Measurements from ENCODE around the gene RIOK3.
"Not testable (repeated sequence)": the region's sequence is repeated elsewhere in the genome, so short reads cannot be mapped to it uniquely, and the experiment has no call there.

Gene RIOK3, protein sequence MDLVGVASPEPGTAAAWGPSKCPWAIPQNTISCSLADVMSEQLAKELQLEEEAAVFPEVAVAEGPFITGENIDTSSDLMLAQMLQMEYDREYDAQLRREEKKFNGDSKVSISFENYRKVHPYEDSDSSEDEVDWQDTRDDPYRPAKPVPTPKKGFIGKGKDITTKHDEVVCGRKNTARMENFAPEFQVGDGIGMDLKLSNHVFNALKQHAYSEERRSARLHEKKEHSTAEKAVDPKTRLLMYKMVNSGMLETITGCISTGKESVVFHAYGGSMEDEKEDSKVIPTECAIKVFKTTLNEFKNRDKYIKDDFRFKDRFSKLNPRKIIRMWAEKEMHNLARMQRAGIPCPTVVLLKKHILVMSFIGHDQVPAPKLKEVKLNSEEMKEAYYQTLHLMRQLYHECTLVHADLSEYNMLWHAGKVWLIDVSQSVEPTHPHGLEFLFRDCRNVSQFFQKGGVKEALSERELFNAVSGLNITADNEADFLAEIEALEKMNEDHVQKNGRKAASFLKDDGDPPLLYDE

DNA sequence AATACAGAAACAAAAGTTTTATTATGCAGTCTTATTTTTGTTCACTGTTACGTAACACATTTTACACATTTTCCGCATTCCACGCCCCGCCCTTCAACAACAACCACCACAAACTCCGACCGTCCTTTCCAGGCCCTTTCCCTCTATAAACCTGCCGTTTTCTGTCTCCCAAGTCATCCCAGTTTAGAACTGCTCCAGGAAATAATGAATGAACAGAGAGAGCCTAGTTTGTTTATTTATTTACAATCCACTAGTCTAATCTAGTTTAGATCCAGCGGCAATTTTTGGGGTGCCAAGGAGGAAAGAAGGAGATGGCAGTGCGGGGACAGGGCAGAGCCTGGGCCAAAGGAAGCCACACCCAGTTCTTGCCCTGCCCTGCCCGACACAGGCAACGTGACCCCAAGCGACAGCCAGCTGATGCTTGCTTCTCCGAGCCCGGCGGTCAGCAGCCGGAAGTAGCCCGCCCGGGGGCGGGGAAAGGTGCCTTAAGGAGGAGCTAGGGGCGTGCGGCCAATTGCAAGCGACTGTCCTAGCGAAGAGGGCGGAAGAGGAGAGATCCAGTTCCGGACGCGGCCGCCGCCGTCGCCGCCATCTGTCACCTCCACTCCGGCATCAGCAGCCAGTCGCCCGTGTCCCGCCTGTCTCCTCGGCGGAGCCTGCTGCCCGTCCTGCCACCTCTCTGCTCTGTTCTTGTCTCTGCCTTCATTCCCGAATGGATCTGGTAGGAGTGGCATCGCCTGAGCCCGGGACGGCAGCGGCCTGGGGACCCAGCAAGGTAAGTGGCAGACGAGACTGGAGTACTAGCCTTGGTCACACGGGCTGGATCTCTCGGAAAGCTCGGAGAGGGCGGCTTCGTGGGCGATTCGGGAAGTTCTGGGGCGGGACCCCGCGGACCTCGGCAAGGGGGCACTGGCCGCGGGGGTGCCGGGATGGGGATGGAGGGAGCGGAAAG lies at the start of gene RIOK3:
TSS of gene RIOK3 (plus strand) at position 560 of the 952 bp plus-strand sequence. CDS start at position 713, 153 bp downstream.
- peak; percentile 87 for DNase-seq

DNA sequence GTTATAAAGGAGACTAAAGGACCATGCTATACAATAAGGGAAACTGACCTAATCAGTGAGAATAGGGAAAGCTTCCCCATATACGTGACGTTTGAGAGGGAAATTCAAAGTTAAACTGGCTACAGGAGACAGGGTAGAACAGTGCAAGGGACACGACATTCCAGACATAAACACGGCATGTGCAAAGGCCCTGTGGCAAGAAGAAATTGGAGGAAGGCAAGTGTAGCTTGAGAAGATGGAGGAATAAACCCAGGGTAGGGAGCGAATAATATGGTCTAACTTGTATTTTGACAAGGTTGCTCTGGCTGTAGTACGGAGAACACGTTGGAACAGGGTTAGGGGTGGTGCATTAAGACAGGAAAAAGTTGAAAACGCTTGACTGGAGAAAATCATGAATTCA lies 49.8 kb upstream of the RIOK3 start:
- DNase-seq: no peak

DNA sequence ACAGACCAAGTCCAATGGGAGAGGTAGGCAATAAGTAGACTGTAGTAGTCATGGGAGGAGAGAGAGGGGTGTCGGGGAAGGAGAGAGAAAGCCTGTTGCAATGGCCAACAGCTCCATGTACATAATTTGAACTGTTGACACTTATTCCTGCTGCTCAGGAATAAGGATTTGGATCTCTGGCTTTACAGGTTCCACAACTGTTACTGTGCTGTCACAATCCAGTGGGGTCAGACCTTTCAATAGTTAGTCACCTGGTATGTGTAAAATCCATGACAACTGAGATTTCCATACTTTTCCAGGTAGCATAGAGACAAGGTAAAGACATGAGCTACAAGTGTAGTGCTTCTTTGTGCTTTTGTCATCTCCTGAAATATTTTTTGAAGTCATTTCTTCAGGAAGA lies 47.5 kb upstream of the RIOK3 start:
- no peak for DNase-seq

DNA sequence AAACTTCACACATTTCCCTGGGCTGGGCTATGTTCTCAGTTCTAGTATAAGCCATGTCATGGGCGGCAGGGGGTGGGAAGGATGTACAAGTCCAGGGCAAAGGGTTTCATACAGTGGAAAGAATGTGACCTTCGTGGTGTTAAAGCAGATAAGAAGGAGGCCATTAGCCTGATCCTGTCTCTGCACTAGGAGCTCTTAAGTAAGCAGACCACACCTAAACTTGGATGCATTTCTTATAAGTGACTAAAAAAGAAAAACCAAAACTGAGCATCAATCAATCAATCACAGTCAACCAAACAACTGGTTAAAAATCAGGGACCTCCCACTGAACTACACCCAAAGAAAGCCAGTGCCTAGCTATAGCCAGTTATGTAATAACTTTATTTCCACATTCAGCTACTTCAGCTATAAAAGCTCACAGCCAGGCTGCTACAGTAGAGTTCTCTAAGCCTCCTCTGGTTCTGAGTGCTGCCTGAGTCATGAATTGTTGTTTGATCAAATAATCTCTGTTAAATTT lies 46.8 kb upstream of the RIOK3 start:
- DNase-seq: no peak

DNA sequence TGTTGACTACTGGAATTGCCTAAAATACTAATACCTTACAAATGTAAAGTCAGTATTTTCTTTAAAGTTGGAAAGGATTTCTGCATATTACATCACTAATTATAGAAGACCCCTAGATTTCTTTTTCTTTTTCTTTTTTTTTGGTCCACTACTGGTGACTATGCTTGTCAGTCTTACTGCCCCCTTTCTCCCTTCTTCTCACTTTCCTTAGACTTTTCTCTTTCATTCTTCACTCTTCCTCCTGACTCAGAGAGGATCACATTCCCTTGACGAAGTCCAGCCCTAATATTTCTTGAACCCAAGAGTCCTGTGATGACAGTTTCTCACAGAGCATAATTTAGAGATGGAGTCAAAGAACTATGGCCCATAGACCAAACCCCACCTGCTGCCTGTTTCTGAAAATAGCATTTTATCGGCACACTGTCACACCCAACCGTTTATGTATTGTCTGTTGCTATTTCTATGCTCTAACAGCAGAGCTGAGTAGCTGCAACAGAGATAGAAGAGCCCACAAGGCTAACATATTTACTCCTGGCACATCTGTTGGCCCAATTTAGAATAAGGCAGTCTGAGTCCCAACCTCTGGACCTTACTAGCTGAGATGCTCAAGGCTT lies 40.6 kb upstream of the RIOK3 start:
- DNase-seq: no peak

DNA sequence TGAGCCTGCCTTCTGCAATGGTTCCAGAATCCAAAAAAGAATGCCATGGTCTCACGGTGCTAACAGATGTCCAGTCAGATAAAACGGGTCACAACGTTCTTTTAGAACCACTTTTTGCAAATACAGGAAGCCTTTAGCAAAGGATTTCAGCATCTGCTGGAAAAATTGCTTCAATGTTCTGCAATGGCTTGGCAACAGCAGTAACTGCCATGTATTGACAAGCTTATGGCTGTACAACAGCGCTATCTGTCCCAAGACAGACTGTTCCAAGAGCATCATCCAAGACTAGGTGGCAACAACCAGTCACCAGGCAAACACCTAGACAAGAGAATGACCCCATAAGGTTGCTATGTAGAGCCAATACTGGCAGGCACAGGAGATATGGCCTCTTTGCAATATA lies 37.6 kb upstream of the RIOK3 start:
- DNase-seq: no peak

DNA sequence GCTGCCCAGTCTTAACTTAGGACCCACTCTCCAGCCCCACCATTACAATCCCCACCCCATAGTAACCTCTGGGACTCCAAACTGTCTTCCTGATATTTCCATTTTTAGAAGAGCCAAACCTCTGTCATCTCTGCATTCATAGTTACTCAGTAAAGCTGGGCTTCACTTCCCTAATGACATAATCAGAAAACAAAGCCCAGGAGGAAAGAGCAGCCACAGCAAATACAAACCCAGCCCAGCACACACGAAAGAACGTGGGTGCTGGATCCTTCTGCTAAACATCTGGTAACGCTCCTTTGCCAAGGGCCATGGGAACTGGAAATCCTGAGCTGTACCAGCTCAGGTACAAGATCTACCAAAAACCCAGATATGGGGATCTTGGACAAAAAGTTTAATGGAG lies 36.8 kb upstream of the RIOK3 start:
- no peak for DNase-seq

DNA sequence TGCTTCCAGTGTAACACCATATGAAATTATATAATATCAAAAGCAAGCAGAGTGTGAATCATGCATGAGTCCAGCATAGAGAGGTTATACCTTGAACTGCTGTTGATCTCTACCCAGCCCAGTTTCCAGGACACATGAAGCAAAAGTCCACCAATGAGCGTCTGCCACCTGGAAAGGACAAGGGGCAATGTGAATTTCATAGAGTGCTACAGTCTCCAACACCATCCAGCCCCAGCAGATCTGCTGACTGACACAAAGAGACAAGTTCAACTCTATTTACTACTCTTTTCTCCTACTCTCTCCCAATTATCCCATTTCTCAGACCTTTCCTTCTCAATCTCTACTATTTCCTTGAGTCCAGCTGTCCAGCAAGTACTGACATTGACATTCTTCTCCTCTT lies 31.8 kb upstream of the RIOK3 start:
- no peak for DNase-seq

DNA sequence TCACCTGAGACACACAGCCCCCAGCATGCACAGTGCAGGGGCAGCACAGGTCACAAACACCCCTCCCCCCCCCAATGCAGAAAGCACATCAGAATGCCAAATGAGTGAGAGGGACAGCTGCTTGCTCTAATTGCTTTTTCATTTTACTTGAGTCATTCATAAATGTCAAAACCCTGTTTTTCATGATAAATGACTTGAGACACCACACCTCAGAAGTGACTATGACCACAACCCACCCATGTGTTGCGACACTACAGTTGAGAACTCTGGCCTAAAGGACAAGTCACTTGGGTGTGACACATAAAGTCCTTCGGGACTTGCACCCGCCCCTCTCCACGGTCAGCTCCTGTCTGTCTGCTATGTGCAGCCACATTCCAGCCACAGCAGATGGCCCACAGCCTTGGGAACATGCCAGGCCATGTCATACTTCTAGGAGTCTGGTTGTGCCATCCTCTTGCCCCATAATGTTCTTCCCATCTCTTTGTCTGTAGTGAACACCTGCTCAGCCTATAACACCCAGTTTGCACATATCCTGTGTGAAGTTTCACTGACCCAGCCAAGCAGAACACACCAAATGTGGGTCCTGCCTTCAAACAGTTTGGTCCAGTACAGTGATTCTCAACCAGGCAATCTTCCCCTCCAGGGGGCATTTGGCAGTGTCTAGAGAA lies 30.2 kb upstream of the RIOK3 start:
- no peak for DNase-seq

DNA sequence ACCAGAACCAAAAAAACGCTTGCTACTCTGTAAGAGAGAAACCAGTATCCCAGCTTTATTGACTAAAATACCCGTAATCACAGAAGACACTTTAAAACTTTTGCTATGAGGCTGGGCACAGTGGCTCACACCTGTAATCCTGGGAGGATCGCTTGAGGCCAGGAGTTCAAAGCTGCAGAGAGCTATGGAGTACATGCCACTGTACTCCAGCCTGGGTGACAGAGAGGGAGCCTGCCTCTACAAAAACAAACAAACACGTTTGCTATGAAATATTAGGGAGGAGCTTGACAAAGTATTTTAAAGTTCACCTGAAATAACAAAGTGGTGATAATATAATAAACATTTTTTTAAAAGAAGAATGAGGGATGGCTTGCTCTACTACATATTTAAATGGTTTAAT lies 28.5 kb upstream of the RIOK3 start:
- DNase-seq: no peak

DNA sequence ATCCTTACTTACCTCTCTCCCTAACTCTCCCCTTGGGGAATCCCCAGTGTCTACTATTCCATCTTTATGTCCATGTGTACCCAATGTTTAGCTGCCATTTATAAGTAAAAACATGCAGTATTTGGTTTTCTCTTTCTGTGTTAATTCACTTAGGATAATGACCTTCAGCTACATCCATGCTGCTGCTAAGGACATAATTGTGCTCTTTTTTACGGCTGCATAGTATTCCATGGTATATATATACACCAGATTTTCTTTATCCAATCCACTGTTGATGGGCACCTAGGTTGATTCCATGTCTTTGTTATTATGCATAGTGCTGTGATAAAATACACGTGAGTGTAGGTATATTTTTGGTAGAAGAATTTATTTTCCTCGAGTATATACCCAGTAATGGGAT lies 24.3 kb upstream of the RIOK3 start:
- DNase-seq: no peak

DNA sequence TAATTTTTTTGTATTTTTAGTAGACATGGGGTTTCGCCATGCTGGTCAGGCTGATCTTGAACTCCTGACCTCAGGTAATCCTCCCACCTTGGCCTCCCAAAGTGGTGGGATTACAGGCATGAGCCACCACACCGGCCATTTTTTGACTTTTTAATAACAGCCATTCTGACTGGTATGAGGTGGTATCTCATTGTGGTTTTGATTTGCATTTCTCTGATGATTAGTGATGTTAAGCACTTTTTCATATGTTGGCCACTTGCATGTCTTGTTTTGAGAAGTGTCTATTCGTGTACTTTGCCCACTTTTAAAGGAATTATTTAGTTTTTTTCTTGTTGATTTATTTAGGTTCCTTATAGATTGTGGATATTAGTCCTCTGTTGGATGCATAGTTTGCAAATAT lies 23.5 kb upstream of the RIOK3 start:
- DNase-seq: not testable (repeated sequence)

DNA sequence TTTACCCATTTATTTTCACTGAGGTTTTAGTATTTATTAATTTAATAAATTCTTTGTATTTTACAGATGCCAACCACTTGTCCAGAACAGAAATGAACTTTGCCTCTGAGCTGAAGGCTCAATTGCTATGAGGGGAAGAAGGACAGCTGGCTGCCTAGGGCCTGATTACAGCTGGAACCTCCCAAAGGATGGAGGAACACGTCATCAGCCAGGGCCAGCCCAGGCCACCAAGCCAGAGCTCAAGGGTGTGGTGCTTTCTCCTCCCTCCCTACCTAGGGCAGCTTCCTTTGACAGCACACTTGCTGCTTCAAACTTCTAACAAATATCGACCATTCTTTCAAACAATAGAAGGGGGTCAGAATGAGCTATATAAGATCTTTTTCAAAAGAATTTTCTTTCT lies 19.7 kb upstream of the RIOK3 start:
- no peak for DNase-seq

DNA sequence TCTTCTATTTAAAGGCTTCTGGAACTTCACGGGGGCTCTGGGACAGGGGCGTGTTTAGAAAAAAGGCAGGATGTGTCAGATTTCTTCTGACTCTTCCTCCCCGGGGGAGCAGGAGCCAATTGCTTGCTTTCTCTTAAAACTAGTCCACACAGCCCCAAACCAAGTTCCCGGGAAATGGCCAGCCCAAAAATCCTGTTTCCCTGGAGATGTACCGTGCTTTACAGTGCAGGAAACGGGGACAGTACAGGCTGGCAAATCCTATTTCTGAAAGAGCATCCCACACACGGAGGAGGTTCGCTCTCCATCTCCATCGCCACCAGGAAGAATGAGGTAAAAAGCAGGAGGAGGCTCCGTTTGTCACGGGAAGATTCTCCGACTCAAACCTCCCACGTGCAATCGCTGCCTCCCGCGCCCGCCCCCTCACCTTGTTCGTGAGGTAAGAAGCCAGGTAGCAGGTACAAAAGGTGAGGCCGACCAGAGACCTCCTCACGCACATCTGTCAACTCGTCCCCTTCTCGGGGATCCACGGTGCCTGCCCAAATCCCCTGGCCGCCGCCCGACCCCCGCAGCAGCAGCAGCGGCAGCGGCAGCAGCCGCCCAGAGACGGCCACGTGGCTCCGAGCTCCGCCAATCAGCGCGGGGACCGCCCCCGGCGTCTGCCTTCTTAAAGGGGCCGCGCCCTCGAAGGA lies 15.6 kb upstream of the RIOK3 start:
- peak; percentile 51 for DNase-seq

DNA sequence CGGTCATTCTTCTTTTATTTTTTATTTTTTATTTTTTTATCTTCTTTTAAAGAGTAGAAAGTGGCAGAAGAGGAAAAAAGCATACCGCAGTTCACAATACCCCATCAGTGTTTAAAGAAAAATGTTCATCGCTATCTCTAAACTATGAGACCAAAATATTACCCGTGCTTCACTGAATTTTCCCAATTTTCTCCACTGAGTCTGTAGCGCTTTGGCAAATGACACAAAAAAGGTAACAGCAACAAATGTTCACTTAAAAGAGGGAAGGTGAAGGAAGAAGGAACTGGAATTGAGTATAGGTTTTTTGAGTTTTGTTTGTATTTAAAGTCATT lies 15.1 kb upstream of the RIOK3 start:
- DNase-seq: no peak

DNA sequence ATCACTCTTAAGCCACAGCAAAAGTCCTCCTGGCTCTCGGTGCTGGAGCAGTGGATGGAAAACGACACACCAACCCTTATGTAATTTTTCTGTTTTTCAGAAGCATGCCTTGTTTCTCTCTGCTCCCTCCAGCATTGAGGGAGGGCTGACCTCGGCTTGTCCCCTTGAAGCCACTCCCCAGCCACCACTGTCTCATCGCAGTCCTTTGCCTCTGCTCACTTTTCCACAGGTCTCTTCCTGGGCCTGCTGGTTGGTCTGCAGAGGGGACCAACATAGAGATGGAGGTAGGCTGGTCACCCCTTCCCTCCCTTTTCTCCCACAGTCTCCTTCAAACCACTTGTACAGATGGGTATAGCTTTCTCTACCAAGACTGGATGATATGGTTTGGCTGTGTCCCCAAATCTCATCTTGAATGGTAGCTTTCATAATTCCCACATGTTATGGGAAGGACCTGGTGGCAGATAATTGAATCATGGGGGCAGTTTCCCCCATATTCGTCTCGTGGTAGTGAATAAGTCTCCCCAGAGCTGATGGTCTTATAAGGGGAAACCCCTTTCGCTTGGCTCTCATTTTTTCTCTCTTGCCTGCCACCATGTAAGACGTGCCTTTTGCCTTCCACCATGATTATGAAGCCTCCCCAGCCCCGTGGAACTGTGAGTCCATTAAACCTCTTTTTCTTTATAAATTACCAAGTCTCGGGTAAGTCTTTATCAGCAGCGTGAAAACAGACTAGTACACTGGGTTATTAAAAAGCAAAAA lies 14.3 kb upstream of the RIOK3 start:
- DNase-seq: no peak

DNA sequence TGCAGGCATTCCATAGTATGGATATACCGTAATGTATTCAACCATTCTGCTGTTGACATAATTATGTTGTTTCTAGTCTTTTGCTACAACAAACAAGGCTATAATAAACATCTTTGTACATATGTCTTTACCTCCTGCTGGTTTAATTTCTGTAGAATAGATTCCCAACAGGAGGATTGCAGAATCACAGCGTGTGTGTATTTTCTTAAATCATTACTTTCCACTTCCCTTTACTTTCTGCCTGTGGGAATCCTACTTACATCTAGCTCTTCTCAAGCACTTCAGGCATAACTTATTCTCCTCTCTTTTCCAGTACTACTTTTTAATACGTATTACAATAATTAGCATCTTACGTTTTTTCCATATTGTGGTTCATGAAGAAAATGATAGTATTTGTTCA lies 13.0 kb upstream of the RIOK3 start:
- DNase-seq: no peak

DNA sequence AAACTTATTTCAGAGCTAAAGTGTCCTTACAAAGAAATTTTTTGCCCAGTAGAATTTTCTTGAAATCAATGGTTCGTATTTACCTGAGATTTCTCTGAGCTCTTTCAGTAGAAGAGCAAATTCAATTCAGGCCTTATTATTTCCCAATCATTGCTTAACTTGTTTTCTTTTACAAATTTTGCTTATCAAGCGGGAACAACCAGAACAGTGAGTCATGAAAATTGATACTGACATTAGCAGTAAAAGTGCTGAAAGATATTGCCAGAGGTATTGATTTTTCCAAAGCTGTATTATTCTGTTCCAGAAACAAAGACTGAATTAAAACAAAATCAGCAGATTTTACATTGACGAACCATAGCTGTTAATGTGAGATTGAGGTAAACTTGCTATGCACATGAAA lies 10.1 kb upstream of the RIOK3 start:
- DNase-seq: no peak

DNA sequence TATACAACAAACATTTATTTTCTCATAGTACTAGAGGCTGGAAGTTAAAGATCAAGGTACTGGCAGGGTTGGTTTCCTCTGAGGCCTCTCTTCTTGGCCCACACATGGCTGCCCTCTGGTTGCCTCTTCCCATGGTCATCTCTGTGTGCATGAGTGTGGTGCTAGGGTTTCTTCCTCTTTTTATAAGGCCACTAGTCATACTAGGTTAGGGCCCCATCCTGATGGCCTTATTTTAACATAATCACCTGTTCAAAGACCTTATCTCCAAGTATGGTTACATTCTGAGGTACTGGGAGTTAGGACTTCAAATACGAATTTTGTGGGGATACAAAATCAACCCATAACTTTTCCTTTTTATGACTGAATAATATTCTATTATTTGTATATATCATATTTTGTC lies 4.8 kb upstream of the RIOK3 start:
- DNase-seq: no peak

DNA sequence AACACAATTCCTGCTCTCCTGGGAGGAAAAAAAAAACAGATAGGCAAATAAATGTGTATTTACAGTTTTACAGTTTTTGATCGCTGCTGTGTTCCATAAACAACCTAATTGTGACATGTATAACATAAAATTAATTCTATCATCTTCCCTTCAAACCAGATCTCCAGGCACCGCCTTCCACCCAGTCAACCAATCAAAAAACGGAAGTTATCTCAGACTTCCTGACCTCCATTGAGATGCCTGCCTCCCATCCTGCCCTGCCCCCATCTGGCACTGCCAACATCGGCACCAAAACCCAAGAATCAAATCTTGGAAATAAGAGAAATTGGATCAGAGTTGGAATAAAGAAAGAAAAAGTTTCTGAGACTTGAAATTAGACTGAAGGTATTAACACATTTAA lies 3.1 kb upstream of the RIOK3 start:
- no peak for DNase-seq

DNA sequence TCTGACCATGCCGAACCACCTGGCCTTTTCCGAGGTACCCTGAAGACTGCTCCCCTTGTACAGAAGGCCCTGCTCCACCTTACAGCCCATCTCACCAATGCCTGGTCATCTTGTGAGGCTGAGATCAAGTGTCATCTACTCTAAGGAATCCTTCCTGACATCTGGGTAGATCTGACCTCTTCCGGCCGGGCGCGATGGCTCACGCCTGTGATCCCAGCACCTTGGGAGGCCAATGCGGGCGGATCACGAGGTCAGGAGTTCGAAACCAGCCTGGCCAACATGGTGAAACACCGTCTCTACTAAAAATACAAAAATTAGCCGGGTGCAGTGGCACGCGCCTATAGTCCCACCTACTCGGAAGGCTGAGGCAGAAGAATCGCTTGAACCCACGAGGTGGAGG lies 2.1 kb upstream of the RIOK3 start:
- no peak for DNase-seq
